PC-9 (cell line): ENCODE measurements around the gene ZBTB7A.

Source experiments
- EZH2 ChIP-seq: fragments of 200-600 bp; sonication (generic); IDR thresholded peaks from 2 replicates; pipeline ENCODE4 v1.8.0; 2017; ENCODE audit warnings: antibody characterized with exemption, low read depth
- TF ChIP-seq, protein P1 (sequence below): fragments of 200-600 bp; sonication (generic); conservative IDR thresholded peaks from 2 replicates; pipeline ENCODE4 v1.6.1; 2017; ENCODE audit warnings: mixed run types, antibody characterized with exemption, mild to moderate bottlenecking, moderate library complexity

DNA sequence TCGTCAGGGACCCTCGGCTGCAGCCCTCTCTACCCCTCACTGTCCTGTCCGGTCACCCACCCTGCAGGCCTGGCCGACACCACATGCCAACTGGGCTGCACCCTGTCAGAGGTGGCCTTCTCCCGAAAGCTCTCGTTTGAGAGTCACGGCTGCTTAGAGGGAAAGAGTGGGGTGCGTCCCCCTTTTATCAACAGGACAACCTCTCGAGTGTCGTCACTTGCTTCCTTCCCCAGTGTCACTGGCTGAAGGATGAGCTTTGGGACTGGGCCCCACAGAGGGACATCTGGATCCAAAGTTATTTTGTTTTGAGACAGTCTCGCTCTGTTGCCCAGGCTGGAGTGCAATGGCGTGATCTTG, 28.8 kb upstream of the ZBTB7A start:
- TF ChIP-seq, protein P1, sequence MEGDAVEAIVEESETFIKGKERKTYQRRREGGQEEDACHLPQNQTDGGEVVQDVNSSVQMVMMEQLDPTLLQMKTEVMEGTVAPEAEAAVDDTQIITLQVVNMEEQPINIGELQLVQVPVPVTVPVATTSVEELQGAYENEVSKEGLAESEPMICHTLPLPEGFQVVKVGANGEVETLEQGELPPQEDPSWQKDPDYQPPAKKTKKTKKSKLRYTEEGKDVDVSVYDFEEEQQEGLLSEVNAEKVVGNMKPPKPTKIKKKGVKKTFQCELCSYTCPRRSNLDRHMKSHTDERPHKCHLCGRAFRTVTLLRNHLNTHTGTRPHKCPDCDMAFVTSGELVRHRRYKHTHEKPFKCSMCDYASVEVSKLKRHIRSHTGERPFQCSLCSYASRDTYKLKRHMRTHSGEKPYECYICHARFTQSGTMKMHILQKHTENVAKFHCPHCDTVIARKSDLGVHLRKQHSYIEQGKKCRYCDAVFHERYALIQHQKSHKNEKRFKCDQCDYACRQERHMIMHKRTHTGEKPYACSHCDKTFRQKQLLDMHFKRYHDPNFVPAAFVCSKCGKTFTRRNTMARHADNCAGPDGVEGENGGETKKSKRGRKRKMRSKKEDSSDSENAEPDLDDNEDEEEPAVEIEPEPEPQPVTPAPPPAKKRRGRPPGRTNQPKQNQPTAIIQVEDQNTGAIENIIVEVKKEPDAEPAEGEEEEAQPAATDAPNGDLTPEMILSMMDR, result no peak
- TF ChIP-seq EZH2, result no peak
